NCI-H2196 (cell line): ENCODE data around the gene USE1.

Experiments
- DNase-seq: peaks from one replicate; lab custom pipeline; 2025; ENCODE audit not compliant: unreplicated experiment; lab: John Stamatoyannopoulos, UW

The USE1 gene

GRCh38 chr19:17235971-17236777 is 21.0 kb downstream of the USE1 start:
- peak; percentile 69 for DNase-seq

- DNase-seq = no peak
These were observed 21.8 kb downstream of the USE1 start for GRCh38 chr19:17236811-17237543.

- DNase-seq = no peak
These were observed 22.9 kb downstream of the USE1 start for GRCh38 chr19:17237747-17238706.

- DNase-seq = no peak
These were observed 25.1 kb downstream of the USE1 start for GRCh38 chr19:17240062-17240752.

- DNase-seq = no peak
These were observed 25.8 kb downstream of the USE1 start for GRCh38 chr19:17240826-17241399.

- no peak for DNase-seq
These were observed 27.5 kb downstream of the USE1 start for GRCh38 chr19:17242431-17243208.

- no peak for DNase-seq
These were observed 28.2 kb downstream of the USE1 start for GRCh38 chr19:17243211-17243829.

- DNase-seq = no peak
These were observed 28.9 kb downstream of the USE1 start for GRCh38 chr19:17243830-17244617.

- DNase-seq = no peak
These were observed 29.7 kb downstream of the USE1 start for GRCh38 chr19:17244618-17245534.

- DNase-seq = no peak
These were observed 30.4 kb downstream of the USE1 start, which contains the start of gene NR2F6 for GRCh38 chr19:17245535-17245984. NR2F6 (minus strand) TSS chr19:17245919; CDS start chr19:17245220, 699 bp downstream.

GRCh38 chr19:17246681-17247425 is 31.7 kb downstream of the USE1 start:
- peak; percentile 85 for DNase-seq

- DNase-seq = peak; percentile 61
These were observed 33.0 kb downstream of the USE1 start for GRCh38 chr19:17248011-17248776.

GRCh38 chr19:17249887-17250548 is 34.9 kb downstream of the USE1 start:
- DNase-seq = no peak

- no peak for DNase-seq
These were observed 39.5 kb downstream of the USE1 start for GRCh38 chr19:17254636-17255035.

- DNase-seq = peak; percentile 51
These were observed 40.0 kb downstream of the USE1 start for GRCh38 chr19:17255150-17255621.
